ENCODE data around the gene AP3S2. TPM values are rescaled to one million over a fixed set of nuclear protein-coding genes. Genes with fewer than 3 reads are reported as not detected.

Gene AP3S2
- total and polyA plus RNA-seq, 2 of the 8 experiments (the other 6 are each of a cell fraction or from before 2014, with no cell fraction given): 19.2 to 45.4 TPM

DNA sequence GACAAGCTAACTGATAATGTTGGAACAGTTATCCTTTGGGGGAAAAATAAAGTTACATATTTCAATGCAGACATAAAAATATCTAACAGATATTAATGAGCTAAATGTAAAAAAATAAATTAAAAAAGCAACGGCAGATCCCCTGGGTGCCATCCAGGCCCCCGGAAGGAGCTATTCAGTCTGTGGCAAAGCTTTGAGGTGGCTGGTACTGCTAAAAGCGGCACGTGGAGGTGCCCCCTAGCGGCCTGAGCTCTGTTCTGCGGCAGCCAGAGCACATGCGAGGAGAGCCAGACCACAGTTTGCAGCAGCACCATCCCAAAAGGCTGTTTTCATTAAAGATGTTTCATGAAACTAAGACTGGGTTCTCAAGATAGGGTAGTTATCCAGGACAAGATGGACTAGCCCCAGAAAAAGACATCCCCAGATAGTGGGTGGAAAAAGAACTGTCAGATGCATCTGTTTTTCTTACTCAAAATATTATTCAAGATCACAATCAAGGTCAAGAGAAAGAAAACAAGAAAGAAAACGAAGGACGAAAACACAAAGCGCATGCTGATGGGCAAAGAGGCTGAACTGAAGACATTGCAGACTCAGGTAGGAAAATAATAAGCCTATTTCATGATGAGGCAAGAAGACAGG is 18.7 kb downstream of the AP3S2 start (continued):
- TF ChIP-seq CTBP2 (IDR thresholded peaks at IDR 0.05; ENCODE audit: borderline replicate concordance, insufficient read depth, insufficient read length, low read length) (no peak), YY1 (IDR thresholded peaks at IDR 0.05; ENCODE audit: low read depth, low read length) (no peak), KDM4A (IDR thresholded peaks at IDR 0.05; ENCODE audit: low read depth, low read length, severe bottlenecking) (no peak), EGR1 (IDR thresholded peaks at IDR 0.05; ENCODE audit: borderline replicate concordance, low read depth, low read length) (no peak), SIN3A (conservative IDR thresholded peaks at IDR 0.05 in 1 of 2, IDR thresholded peaks at IDR 0.05 in 1 of 2; ENCODE audit: low read depth in 1 of 2, low read length in 2 of 2) (no peak)
- TF ChIP-seq, protein P1, sequence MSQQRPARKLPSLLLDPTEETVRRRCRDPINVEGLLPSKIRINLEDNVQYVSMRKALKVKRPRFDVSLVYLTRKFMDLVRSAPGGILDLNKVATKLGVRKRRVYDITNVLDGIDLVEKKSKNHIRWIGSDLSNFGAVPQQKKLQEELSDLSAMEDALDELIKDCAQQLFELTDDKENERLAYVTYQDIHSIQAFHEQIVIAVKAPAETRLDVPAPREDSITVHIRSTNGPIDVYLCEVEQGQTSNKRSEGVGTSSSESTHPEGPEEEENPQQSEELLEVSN (IDR thresholded peaks at IDR 0.05): peak; percentile 53; the same call in 1 of the 2 replicates
- TF ChIP-seq, protein P2, sequence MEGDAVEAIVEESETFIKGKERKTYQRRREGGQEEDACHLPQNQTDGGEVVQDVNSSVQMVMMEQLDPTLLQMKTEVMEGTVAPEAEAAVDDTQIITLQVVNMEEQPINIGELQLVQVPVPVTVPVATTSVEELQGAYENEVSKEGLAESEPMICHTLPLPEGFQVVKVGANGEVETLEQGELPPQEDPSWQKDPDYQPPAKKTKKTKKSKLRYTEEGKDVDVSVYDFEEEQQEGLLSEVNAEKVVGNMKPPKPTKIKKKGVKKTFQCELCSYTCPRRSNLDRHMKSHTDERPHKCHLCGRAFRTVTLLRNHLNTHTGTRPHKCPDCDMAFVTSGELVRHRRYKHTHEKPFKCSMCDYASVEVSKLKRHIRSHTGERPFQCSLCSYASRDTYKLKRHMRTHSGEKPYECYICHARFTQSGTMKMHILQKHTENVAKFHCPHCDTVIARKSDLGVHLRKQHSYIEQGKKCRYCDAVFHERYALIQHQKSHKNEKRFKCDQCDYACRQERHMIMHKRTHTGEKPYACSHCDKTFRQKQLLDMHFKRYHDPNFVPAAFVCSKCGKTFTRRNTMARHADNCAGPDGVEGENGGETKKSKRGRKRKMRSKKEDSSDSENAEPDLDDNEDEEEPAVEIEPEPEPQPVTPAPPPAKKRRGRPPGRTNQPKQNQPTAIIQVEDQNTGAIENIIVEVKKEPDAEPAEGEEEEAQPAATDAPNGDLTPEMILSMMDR (IDR thresholded peaks at IDR 0.05; ENCODE audit: control extremely low read depth in 1 of 3, insufficient read depth in 1 of 3, low read depth in 1 of 3, low read length in 3 of 3): peak; percentile 94 to 96 (median 95)
